OCI-LY7 (cell line): ENCODE measurements around the gene ARIH2. TPM values are rescaled to one million over a fixed set of nuclear protein-coding genes. Genes with fewer than 3 reads are reported as not detected.

Experiments
- BruUV-seq: library from RNA; stranded (reverse); fragments of 400-500 nt; replicated peaks from 2 replicates; lab custom pipeline; 2021; lab: Mats Ljungman, UMichigan
- CTCF ChIA-PET: fragments of 300-600 bp; sonication (Branson Sonifier 250); formaldehyde crosslinking; loops from one replicate; lab custom pipeline; 2022; ENCODE audit warnings: antibody characterized with exemption; ENCODE audit not compliant: unreplicated experiment; lab: Charles Lee
- POLR2A ChIA-PET: fragments of 300-600 bp; sonication (Branson Sonifier 250); formaldehyde crosslinking; loops from one replicate; lab custom pipeline; 2022; ENCODE audit warnings: antibody characterized with exemption; lab: Charles Lee
- DNase-seq: peaks from one replicate; pipeline ENCODE4 v3.0.0-alpha.2; 2015; ENCODE audit warnings: low spot score
- H2AFZ ChIP-seq: fragments of 200-600 bp; sonication (generic), shearing (Covaris generic); 2 replicates; pipeline ENCODE4 v1.6.1; 2014; ENCODE audit warnings: mild to moderate bottlenecking, antibody characterized with exemption, low read length, moderate library complexity
- H3K27ac ChIP-seq: fragments of 200-600 bp; sonication (generic); 2 replicates; pipeline ENCODE4 v1.5.1; 2014; ENCODE audit warnings: mixed run types, low read depth, mild to moderate bottlenecking, moderate library complexity, low read length, inconsistent platforms; ENCODE audit not compliant: poor library complexity, severe bottlenecking
- H3K36me3 ChIP-seq: fragments of 200-600 bp; sonication (generic); 2 replicates; pipeline ENCODE4 v1.6.1; 2014; ENCODE audit warnings: mild to moderate bottlenecking, antibody characterized with exemption, low read length, moderate library complexity, mixed read lengths; ENCODE audit not compliant: insufficient read depth
- H3K4me1 ChIP-seq: fragments of 200-600 bp; sonication (generic); 2 replicates; pipeline ENCODE4 v1.5.1; 2014; ENCODE audit warnings: mild to moderate bottlenecking, low read length; ENCODE audit not compliant: insufficient read depth, poor library complexity, severe bottlenecking
- H3K4me2 ChIP-seq: fragments of 200-600 bp; sonication (generic); 2 replicates; pipeline ENCODE4 v1.6.1; 2014; ENCODE audit warnings: mild to moderate bottlenecking, low read length
- H3K4me3 ChIP-seq: fragments of 200-600 bp; sonication (generic); 2 replicates; pipeline ENCODE4 v1.5.1; 2014; ENCODE audit warnings: mild to moderate bottlenecking, low read depth, low read length; ENCODE audit not compliant: poor library complexity, severe bottlenecking
- H3K79me2 ChIP-seq: fragments of 200-600 bp; sonication (generic); 2 replicates; pipeline ENCODE4 v1.6.1; 2016; ENCODE audit warnings: low read depth, mild to moderate bottlenecking, low read length, moderate library complexity, mixed read lengths; ENCODE audit not compliant: insufficient read depth
- H3K9me2 ChIP-seq: fragments of 200-600 bp; sonication (generic); 2 replicates; pipeline ENCODE4 v1.6.1; 2016; ENCODE audit warnings: mild to moderate bottlenecking, low read length, mixed read lengths; ENCODE audit not compliant: insufficient read depth
- H3K9me3 ChIP-seq: fragments of 200-600 bp; sonication (generic); 2 replicates; pipeline ENCODE4 v1.6.1; 2014; ENCODE audit warnings: mild to moderate bottlenecking, mixed run types, low read length, mixed read lengths
- H4K20me1 ChIP-seq: fragments of 200-600 bp; sonication (generic); 2 replicates; pipeline ENCODE4 v1.6.1; 2014; ENCODE audit warnings: mild to moderate bottlenecking, antibody characterized with exemption, low read length, moderate library complexity, mixed read lengths; ENCODE audit not compliant: insufficient read depth
- EZH2phosphoT487 ChIP-seq: fragments of 200-600 bp; sonication (generic); IDR thresholded peaks from 2 replicates; pipeline ENCODE4 v1.6.1; 2018; ENCODE audit warnings: low read depth, borderline replicate concordance, mild to moderate bottlenecking, mixed run types, antibody characterized with exemption, low read length, moderate library complexity, mixed read lengths
- intact Hi-C: fragments of 100-400 bp; cut with micrococcal nuclease; formaldehyde crosslinking; loops from one replicate; pipeline ENCODE4 v1.10.0; 2022; ENCODE audit not compliant: unreplicated experiment
- total RNA-seq, 2 experiments: library from RNA; depleted of rRNA in 1 of 2; stranded (reverse); fragments of >200 nt in 1 of 2; shearing (Covaris generic) in 1 of 2; gene quantifications; 2 replicates each; pipeline ENCODE4 v1.2.3, GENCODE V29; 2014 to 2022
- TF ChIP-seq, protein P1 (sequence below): fragments of 200-600 bp; sonication (generic); conservative IDR thresholded peaks from 2 replicates; pipeline ENCODE4 v1.5.1; 2014; ENCODE audit warnings: mild to moderate bottlenecking, antibody characterized with exemption, low read length, moderate library complexity, mixed read lengths

ARIH2 gene
- total RNA-seq, 2 experiments from 2014 or later: 124 to 131 TPM

DNA sequence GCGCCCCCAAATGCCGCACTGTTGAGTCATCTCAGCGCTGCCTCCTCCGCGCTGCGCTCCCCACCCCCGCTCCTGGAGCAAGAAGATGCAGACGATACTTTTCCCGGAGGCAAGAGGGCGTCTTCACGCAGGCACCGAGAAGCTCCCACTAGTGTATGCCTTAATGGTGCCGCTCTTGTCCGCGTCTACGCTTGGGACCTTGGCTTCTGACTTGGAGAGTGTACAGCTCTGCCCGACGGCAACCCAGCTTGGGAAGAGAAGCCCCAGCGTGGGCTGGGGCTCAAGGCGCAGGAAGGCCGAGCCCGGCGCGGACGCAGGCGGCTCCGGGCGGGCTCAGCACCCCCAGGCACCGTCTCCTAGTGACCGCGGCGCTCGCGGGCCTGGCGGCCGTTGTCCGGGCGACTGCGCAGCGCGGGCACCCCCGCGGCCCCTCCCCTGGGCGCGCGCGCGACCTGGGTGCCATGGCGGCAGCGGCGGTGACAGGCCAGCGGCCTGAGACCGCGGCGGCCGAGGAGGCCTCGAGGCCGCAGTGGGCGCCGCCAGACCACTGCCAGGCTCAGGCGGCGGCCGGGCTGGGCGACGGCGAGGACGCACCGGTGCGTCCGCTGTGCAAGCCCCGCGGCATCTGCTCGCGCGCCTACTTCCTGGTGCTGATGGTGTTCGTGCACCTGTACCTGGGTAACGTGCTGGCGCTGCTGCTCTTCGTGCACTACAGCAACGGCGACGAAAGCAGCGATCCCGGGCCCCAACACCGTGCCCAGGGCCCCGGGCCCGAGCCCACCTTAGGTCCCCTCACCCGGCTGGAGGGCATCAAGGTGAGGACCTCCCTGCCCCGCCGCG is 71.4 kb downstream of the ARIH2 start, which contains the start of gene P4HTM:
Gene P4HTM (plus strand): TSS at position 446 of the 840 bp plus-strand sequence. CDS start 16 bp downstream, at position 462.
- no peaks in the 10 kb centered on the region for H4K20me1 ChIP-seq
- CTCF ChIA-PET: interaction anchor here (0.6 to 1.4 kb wide), 3 partner anchors 17 to 356 kb away, joined by 3 to 7 read pairs (median 3); partner anchors contain the start of gene WDR6
- POLR2A ChIA-PET: interaction anchor here (0.6 to 2.9 kb wide), 5 partner anchors 17 to 32 kb away, joined by 3 to 15 read pairs (median 6); partner anchors contain the start of genes NDUFAF3 and WDR6
- H3K4me3 ChIP-seq: peak within 1 kb of the TSS; percentile 84
- peaks cover 10% of the 10 kb centered on the region; the same call in 1 of the 2 replicates for H3K36me3 ChIP-seq
- peak within 1 kb of the TSS; percentile 97 for H3K4me2 ChIP-seq
- DNase-seq: peak; percentile 70
- peak within 1 kb of the TSS; percentile 46 for H3K27ac ChIP-seq
- H3K9me2 ChIP-seq: no peaks in the 10 kb centered on the region
- no peaks in the 10 kb centered on the region; the same call in 1 of the 2 replicates for H3K79me2 ChIP-seq
- TF ChIP-seq, protein P1, sequence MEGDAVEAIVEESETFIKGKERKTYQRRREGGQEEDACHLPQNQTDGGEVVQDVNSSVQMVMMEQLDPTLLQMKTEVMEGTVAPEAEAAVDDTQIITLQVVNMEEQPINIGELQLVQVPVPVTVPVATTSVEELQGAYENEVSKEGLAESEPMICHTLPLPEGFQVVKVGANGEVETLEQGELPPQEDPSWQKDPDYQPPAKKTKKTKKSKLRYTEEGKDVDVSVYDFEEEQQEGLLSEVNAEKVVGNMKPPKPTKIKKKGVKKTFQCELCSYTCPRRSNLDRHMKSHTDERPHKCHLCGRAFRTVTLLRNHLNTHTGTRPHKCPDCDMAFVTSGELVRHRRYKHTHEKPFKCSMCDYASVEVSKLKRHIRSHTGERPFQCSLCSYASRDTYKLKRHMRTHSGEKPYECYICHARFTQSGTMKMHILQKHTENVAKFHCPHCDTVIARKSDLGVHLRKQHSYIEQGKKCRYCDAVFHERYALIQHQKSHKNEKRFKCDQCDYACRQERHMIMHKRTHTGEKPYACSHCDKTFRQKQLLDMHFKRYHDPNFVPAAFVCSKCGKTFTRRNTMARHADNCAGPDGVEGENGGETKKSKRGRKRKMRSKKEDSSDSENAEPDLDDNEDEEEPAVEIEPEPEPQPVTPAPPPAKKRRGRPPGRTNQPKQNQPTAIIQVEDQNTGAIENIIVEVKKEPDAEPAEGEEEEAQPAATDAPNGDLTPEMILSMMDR: peak; percentile 55
- TF ChIP-seq EZH2phosphoT487: no peak
- peak within 1 kb of the TSS; percentile 83 for H2AFZ ChIP-seq
- BruUV-seq: no TSS peak
- peaks cover 27% of the 10 kb centered on the region for H3K4me1 ChIP-seq
- H3K9me3 ChIP-seq: no peaks in the 10 kb centered on the region
- intact Hi-C loops: loop anchor here (2.0 kb wide), 2 partner anchors 17 to 31 kb away; partner anchors contain the start of gene WDR6

DNA sequence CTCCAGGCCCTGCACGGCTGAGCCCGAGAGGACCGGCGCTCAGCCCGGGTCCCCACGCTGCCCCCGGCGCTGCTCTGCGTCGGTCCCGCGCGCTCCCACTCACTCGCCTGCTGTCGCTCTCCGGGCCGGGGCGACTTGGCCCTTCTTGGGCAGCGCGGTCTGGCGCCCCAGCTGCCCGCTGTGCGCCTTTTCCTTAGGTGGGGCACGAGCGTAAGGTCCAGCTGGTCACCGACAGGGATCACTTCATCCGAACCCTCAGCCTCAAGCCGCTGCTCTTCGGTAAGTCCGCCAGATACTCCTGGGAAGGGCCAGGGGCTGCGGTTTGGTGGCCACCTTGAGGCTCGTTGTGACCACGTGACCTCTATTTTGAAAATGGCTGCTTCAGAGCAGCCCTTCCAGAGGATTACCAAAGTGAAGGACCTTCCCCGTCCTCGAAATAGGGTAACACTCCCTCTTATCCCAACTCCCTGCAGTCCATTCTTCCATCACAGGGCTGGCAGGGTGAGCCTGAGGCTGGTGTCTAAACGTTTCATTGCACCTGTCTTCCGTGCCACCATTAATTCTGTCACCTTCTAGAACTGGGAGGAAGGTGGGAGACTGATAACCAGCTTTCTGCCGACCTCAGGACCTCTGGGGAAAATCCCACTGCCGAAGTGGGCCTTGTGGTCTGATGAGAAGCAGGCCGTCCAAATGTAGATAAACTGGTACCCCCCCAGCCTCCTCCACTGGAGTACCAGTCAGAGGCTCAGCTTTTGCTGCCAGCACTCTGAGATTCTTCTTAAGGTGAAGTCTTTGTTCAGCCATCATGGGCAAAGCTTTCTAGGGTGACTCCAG is 72.2 kb downstream of the ARIH2 start:
- peak overlapping the region; percentile 84 for H3K4me3 ChIP-seq
- intact Hi-C loops: loop anchor here (2.0 kb wide), 1 partner anchor 16 kb away; the partner anchor contains the start of gene WDR6
- no TSS peak for BruUV-seq
- TF ChIP-seq, protein P1: no peak
- TF ChIP-seq EZH2phosphoT487: no peak
- no peaks in the 10 kb centered on the region for H3K9me3 ChIP-seq
- ChIA-PET POLR2A (interaction anchor here (0.6 to 2.0 kb wide), 6 partner anchors 16 to 151 kb away, joined by 3 to 7 read pairs (median 4); partner anchors contain the start of genes DALRD3, NDUFAF3 and WDR6), CTCF (interaction anchor here (1.1 kb wide), 1 partner anchor 16 kb away, joined by 9 read pairs; the partner anchor contains the start of gene WDR6)
- no peaks in the 10 kb centered on the region for H4K20me1 ChIP-seq
- peak overlapping the region; percentile 83 for H2AFZ ChIP-seq
- H3K4me2 ChIP-seq: peak overlapping the region; percentile 97
- peaks cover 27% of the 10 kb centered on the region for H3K4me1 ChIP-seq
- H3K36me3 ChIP-seq: peaks cover 1% of the 10 kb centered on the region; the same call in 1 of the 2 replicates
- no peaks in the 10 kb centered on the region for H3K9me2 ChIP-seq
- H3K79me2 ChIP-seq: no peaks in the 10 kb centered on the region; the same call in 1 of the 2 replicates
- peak; percentile 37 for DNase-seq
- H3K27ac ChIP-seq: peak overlapping the region; percentile 46
